ENCODE measurements around the gene FKBP8. TPM values are rescaled to one million over a fixed set of nuclear protein-coding genes. Genes with fewer than 3 reads are reported as not detected.
A peak's percentile ranks its signal among the peaks of the same experiment; 100 is the strongest.
"Not testable (repeated sequence)": the region's sequence is repeated elsewhere in the genome, so short reads cannot be mapped to it uniquely, and the experiment has no call there.

The FKBP8 gene
- 100 to 1,000 TPM; 168 to 170 TPM for total RNA-seq

DNA sequence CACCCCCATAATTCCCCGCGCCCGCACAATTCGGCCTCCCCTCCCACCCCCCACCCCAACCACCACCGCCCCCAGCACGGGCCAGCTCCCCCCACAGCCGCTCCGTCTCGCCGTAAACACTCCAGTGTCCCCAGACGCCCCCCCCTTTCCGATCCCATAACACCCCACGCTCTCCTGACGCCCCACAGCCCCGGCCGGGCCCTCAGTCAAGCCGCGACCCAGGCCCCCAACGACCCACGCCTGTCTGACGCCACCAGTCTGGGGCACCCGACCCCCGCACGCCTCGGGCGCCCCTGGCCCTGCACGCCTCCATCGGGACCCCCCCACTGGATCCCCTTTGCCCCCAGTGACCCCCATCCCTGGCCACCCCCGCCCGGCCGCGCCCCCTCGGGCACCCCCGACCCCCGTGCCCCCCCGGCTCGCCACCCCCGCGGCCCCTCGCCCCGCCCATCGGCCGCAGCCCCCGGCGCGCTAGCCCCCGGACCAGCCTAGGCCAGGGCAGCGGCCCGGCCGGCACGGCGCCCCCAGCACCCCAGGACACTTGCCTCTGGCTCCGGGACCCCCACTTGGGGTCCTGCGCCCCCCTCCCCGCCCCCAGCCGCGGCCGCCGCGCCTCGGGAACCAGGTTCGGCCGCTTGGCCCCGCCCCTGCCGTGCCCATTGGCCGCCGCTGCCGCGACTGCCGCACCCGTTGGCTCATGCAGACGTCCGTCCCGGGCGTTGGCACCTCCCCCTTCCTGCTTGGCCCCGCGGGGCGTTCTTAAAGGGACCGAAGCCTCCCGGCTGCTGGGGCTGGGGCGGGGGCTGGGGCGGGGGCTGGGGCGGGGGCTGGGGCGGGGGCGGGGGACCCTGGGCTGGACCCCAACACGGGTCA is at the start of gene FKBP8:
Gene FKBP8, minus strand, starts transcription at position 633 of the 873 bp plus-strand sequence. CDS start 1,603 bp downstream, outside the sequence.
- peaks cover 7% of the 10 kb centered on the region for H3K36me3 Mint-ChIP-seq
- no peaks in the 10 kb centered on the region for H3K9me3 Mint-ChIP-seq
- H3K27me3 Mint-ChIP-seq, result no peaks in the 10 kb centered on the region
- peak within 1 kb of the TSS; percentile 93 for H3K4me3 Mint-ChIP-seq
- H3K4me1 Mint-ChIP-seq, result peaks cover 12% of the 10 kb centered on the region
- DNase-seq, result peak; percentile 96
- H3K27ac Mint-ChIP-seq, result peak within 1 kb of the TSS; percentile 94

DNA sequence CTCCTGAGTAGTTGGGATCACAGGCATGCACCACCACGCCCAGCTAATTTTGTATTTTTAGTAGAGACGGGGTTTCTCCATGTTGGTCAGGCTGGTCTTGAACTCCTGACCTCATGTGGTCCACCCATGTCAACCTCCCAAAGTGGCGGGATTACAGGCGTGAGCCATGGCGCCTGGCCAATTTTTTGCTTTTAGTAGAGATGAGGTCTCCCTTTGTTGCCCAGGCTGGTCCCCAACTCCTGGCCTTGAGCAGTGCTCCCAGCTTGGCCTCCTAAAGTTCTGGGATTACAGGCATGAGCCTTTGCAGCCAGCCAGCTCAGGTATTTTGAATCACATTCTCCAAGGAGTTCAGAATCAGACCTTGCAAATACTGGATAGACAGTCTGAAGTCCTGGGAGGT is 49.4 kb upstream of the FKBP8 start:
- H3K27ac Mint-ChIP-seq, H3K4me3 Mint-ChIP-seq, H3K9me3 Mint-ChIP-seq, DNase-seq: not testable (repeated sequence)
- Mint-ChIP-seq H3K27me3 (peaks cover 13% of the 10 kb centered on the region), H3K4me1 (peaks cover 36% of the 10 kb centered on the region), H3K36me3 (peaks cover 15% of the 10 kb centered on the region)

GRCh38 chr19:18591735-18592385 is 48.5 kb upstream of the FKBP8 start:
- DNase-seq, result no peak

GRCh38 chr19:18590273-18591272 is 47.2 kb upstream of the FKBP8 start:
- Mint-ChIP-seq H3K36me3 (peaks cover 15% of the 10 kb centered on the region), H3K27ac (peak overlapping the region; percentile 96), H3K27me3 (peaks cover 6% of the 10 kb centered on the region), H3K4me3 (peak overlapping the region; percentile 92), H3K4me1 (peaks cover 33% of the 10 kb centered on the region), H3K9me3 (no peaks in the 10 kb centered on the region)
- no peak for DNase-seq

More at GRCh38 chr19:18591735-18592385, 48.5 kb upstream of the FKBP8 start:
- H3K9me3 Mint-ChIP-seq, result no peaks in the 10 kb centered on the region
- no peak overlapping the region for H3K4me3 Mint-ChIP-seq
- H3K4me1 Mint-ChIP-seq, result peaks cover 40% of the 10 kb centered on the region
- H3K27me3 Mint-ChIP-seq, result peaks cover 13% of the 10 kb centered on the region
- H3K36me3 Mint-ChIP-seq, result peaks cover 15% of the 10 kb centered on the region
- no peak overlapping the region for H3K27ac Mint-ChIP-seq

GRCh38 chr19:18589380-18590272 is 46.3 kb upstream of the FKBP8 start:
- Mint-ChIP-seq H3K36me3 (peaks cover 15% of the 10 kb centered on the region), H3K4me3 (peak overlapping the region; percentile 92), H3K27me3 (peaks cover 1% of the 10 kb centered on the region), H3K9me3 (no peaks in the 10 kb centered on the region), H3K4me1 (peaks cover 31% of the 10 kb centered on the region), H3K27ac (peak overlapping the region; percentile 96)
- peak; percentile 85 for DNase-seq

- peak within 1 kb of the TSS; percentile 96 for H3K27ac Mint-ChIP-seq
- peaks cover 29% of the 10 kb centered on the region for H3K4me1 Mint-ChIP-seq
- peak within 1 kb of the TSS; percentile 92 for H3K4me3 Mint-ChIP-seq
- no peaks in the 10 kb centered on the region for H3K27me3 Mint-ChIP-seq
- DNase-seq, result peak; percentile 93
- H3K9me3 Mint-ChIP-seq, result no peaks in the 10 kb centered on the region
- peaks cover 15% of the 10 kb centered on the region for H3K36me3 Mint-ChIP-seq
These were observed 45.4 kb upstream of the FKBP8 start, which contains the start of gene REX1BD for GRCh38 chr19:18588611-18589379. TSS of gene REX1BD (plus strand) at chr19:18588798. CDS start at chr19:18588802, 4 bp downstream.

DNA sequence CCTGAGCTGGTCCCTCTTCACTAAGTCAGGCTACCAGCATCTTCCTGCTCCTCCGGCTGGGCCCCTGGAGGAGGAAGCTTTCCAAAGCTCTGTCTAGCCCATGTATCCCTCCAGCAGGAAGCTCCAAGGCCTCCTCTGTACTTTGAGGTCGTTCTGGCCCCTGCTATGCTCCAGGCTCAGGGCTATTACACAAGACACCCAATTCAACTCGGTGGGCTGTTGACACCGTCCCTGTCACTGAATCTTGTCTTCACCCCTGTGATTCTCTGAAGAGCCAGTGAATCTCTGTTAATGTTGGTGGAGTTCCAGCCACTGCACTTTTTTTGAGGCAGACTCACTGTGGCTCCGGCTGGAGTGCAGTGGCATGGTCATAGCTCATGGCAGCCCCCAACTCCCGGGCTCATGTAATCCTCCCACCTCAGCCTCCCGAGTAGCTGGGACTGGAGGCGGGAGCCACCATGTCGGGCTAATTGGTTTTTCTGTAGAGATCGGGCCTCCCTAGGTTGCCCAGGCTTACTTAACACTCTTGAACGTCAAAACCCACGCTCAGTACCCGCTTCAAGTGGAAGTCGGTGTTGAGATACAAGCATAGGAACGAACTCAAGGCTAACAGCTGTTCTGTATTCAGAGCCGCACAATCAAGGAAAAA is 44.7 kb upstream of the FKBP8 start:
- H3K36me3 Mint-ChIP-seq, result peaks cover 15% of the 10 kb centered on the region
- DNase-seq, result no peak
- H3K4me3 Mint-ChIP-seq, result peak overlapping the region; percentile 92
- H3K9me3 Mint-ChIP-seq, result no peaks in the 10 kb centered on the region
- H3K27ac Mint-ChIP-seq, result peak overlapping the region; percentile 83
- H3K4me1 Mint-ChIP-seq, result peaks cover 24% of the 10 kb centered on the region
- no peaks in the 10 kb centered on the region for H3K27me3 Mint-ChIP-seq

GRCh38 chr19:18587561-18587960 is 44.2 kb upstream of the FKBP8 start:
- H3K4me3 Mint-ChIP-seq, result peak overlapping the region; percentile 92
- DNase-seq, result no peak
- peak overlapping the region; percentile 83 for H3K27ac Mint-ChIP-seq
- H3K27me3 Mint-ChIP-seq, result no peaks in the 10 kb centered on the region
- H3K36me3 Mint-ChIP-seq, result peaks cover 15% of the 10 kb centered on the region
- H3K9me3 Mint-ChIP-seq, result no peaks in the 10 kb centered on the region
- peaks cover 24% of the 10 kb centered on the region for H3K4me1 Mint-ChIP-seq

- H3K9me3 Mint-ChIP-seq, result no peaks in the 10 kb centered on the region
- no peaks in the 10 kb centered on the region for H3K27me3 Mint-ChIP-seq
- no peak for DNase-seq
- peaks cover 15% of the 10 kb centered on the region for H3K36me3 Mint-ChIP-seq
- H3K4me3 Mint-ChIP-seq, result no peak overlapping the region
- H3K27ac Mint-ChIP-seq, result no peak overlapping the region
- peaks cover 24% of the 10 kb centered on the region for H3K4me1 Mint-ChIP-seq
These were observed 42.9 kb upstream of the FKBP8 start for GRCh38 chr19:18586306-18586705.

DNA sequence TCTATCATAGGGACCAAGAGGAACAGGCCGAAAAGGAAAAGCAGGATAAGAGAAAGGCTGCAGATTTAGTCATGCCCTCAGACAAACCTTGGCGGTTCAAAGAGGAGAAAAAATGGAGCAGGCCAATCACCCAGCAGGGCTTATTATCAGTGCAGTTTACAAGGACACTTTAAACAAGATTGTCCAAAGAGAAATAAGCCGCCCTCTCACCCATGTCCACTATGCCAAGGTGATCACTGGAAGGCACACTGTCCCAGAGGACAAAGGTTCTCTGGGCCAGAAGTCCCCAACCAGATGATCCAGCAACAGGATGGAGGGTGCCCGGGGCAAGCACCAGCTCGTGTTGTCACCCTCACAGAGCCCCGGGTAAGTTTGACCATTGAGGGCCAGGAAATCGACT is 36.9 kb upstream of the FKBP8 start:
- H3K36me3 Mint-ChIP-seq, result peaks cover 13% of the 10 kb centered on the region
- H3K27me3 Mint-ChIP-seq, result no peaks in the 10 kb centered on the region
- H3K4me1 Mint-ChIP-seq, result peaks cover 11% of the 10 kb centered on the region
- no peak overlapping the region for H3K4me3 Mint-ChIP-seq
- no peaks in the 10 kb centered on the region for H3K9me3 Mint-ChIP-seq
- no peak for DNase-seq
- no peak overlapping the region for H3K27ac Mint-ChIP-seq

GRCh38 chr19:18577365-18577914 is 34.1 kb upstream of the FKBP8 start:
- DNase-seq, result no peak
- H3K4me3 Mint-ChIP-seq, result no peak overlapping the region
- peak overlapping the region; percentile 48 for H3K27ac Mint-ChIP-seq
- H3K4me1 Mint-ChIP-seq, result peaks cover 35% of the 10 kb centered on the region
- no peaks in the 10 kb centered on the region for H3K27me3 Mint-ChIP-seq
- peaks cover 39% of the 10 kb centered on the region for H3K36me3 Mint-ChIP-seq
- no peaks in the 10 kb centered on the region for H3K9me3 Mint-ChIP-seq

- Mint-ChIP-seq H3K27ac (peak overlapping the region; percentile 34), H3K4me3 (no peak overlapping the region), H3K27me3 (no peaks in the 10 kb centered on the region), H3K36me3 (peaks cover 49% of the 10 kb centered on the region), H3K9me3 (no peaks in the 10 kb centered on the region), H3K4me1 (peaks cover 37% of the 10 kb centered on the region)
- no peak for DNase-seq
These were observed 33.0 kb upstream of the FKBP8 start for GRCh38 chr19:18576383-18576782.

All from activated naive CD8-positive, alpha-beta T cell treated with anti-CD3 and anti-CD28 coated beads for 36 hours (primary cell).